Activated B cell treated with CpG ODN at 0.5 μM for 24 hours (primary cell): ENCODE measurements around the gene NANOGP8. TPM values are rescaled to one million over a fixed set of nuclear protein-coding genes. Genes with fewer than 3 reads are reported as not detected.

Experiments
- ATAC-seq: fragments of 200-7000 bp; cut with Tn5 transposase; one replicate; pipeline ENCODE4 v1.10.0; 2021; ENCODE audit warnings: low read depth, mild to moderate bottlenecking, moderate library complexity
- CTCF ChIA-PET: fragments of 350-600 bp; sonication (Branson Sonifier 250); formaldehyde crosslinking; loops from one replicate; lab custom pipeline; 2021; ENCODE audit warnings: antibody characterized with exemption; lab: Charles Lee
- POLR2A ChIA-PET: fragments of 350-600 bp; sonication (Branson Sonifier 250); formaldehyde crosslinking; loops from one replicate; lab custom pipeline; 2021; ENCODE audit warnings: antibody characterized with exemption; lab: Charles Lee
- DNase-seq: peaks from one replicate; pipeline ENCODE4 v3.0.0; 2022
- H3K27ac Mint-ChIP-seq: one replicate; pipeline ENCODE4 v1.8.0; 2020; ENCODE audit warnings: mixed read lengths
- H3K27me3 Mint-ChIP-seq: one replicate; pipeline ENCODE4 v1.8.0; 2021; ENCODE audit warnings: mixed read lengths
- H3K36me3 Mint-ChIP-seq: one replicate; pipeline ENCODE4 v1.8.0; 2021; ENCODE audit warnings: low read depth, mixed read lengths
- H3K4me1 Mint-ChIP-seq: one replicate; pipeline ENCODE4 v1.8.0; 2021; ENCODE audit warnings: mixed read lengths
- H3K4me3 Mint-ChIP-seq: one replicate; pipeline ENCODE4 v1.8.0; 2020; ENCODE audit warnings: mild to moderate bottlenecking, mixed read lengths
- H3K9me3 Mint-ChIP-seq: one replicate; pipeline ENCODE4 v1.8.0; 2020; ENCODE audit warnings: mixed read lengths
- intact Hi-C: fragments of 100-400 bp; cut with micrococcal nuclease; formaldehyde crosslinking; loops from one replicate; pipeline ENCODE4 v1.15.1; 2024
- total RNA-seq: library from RNA; stranded (reverse); gene quantifications from 2 replicates; pipeline ENCODE4 v1.2.3, GENCODE V29; 2022
- TF ChIP-seq, protein P1 (sequence below): fragments of 200-600 bp; IDR thresholded peaks from one replicate; pipeline ENCODE4 v1.8.0; 2022; ENCODE audit warnings: antibody characterized with exemption, mild to moderate bottlenecking

The NANOGP8 gene
- total RNA-seq, 1 donor from 2014 or later: 0.47 TPM

DNA sequence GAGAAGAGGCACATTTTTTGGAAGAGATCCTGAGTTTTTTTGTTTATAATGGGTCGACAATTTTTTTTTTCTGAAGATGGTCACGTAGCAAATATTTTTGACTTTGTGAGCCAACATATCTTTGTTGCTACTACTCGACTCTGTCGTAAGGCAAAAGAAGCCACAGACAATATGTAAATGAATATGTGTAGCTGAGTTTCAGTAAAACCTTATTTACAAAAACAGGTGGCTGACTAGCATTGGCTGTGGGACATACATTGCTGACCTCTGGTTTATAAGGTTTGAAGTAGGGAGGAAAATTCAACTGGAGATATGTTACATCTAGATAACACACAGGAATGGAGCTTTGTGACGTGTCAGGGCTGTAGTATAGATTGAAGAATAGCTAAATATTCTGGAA lies 22.5 kb upstream of the NANOGP8 start:
- Mint-ChIP-seq H3K4me1 (no peaks in the 10 kb centered on the region), H3K9me3 (no peaks in the 10 kb centered on the region), H3K36me3 (no peaks in the 10 kb centered on the region), H3K4me3 (no peak overlapping the region), H3K27me3 (no peaks in the 10 kb centered on the region), H3K27ac (no peak overlapping the region)
- DNase-seq (no peak), ATAC-seq (no peak)
- TF ChIP-seq, protein P1, sequence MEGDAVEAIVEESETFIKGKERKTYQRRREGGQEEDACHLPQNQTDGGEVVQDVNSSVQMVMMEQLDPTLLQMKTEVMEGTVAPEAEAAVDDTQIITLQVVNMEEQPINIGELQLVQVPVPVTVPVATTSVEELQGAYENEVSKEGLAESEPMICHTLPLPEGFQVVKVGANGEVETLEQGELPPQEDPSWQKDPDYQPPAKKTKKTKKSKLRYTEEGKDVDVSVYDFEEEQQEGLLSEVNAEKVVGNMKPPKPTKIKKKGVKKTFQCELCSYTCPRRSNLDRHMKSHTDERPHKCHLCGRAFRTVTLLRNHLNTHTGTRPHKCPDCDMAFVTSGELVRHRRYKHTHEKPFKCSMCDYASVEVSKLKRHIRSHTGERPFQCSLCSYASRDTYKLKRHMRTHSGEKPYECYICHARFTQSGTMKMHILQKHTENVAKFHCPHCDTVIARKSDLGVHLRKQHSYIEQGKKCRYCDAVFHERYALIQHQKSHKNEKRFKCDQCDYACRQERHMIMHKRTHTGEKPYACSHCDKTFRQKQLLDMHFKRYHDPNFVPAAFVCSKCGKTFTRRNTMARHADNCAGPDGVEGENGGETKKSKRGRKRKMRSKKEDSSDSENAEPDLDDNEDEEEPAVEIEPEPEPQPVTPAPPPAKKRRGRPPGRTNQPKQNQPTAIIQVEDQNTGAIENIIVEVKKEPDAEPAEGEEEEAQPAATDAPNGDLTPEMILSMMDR: no peak
- CTCF ChIA-PET: no interaction called here
- POLR2A ChIA-PET: no interaction called here
- intact Hi-C loops: no loop called here

DNA sequence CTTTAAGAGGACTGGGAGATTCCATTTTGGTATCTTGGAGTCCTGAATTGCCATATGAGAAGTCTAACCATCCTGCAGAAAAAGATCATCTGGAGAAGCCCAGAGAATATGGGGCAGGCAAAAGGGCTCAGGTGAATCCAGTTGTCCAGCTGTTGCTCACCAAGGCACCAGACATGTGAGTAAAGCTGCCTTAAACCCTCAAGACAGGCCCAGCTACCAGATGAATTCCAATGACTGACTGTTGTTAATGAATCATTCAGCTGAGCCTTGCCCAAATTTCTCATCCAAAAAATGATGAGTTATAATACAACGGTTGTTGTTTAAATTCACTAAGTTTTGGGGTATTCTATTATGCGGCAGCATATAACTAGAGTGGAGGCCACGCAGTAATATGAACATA lies 22.0 kb upstream of the NANOGP8 start:
- Mint-ChIP-seq H3K4me1 (no peaks in the 10 kb centered on the region), H3K36me3 (no peaks in the 10 kb centered on the region), H3K27ac (no peak overlapping the region), H3K27me3 (no peaks in the 10 kb centered on the region), H3K4me3 (no peak overlapping the region), H3K9me3 (no peaks in the 10 kb centered on the region)
- DNase-seq: no peak
- ATAC-seq: no peak
- ChIA-PET CTCF (no interaction called here), POLR2A (no interaction called here)
- TF ChIP-seq, protein P1: no peak
- intact Hi-C loops: no loop called here

DNA sequence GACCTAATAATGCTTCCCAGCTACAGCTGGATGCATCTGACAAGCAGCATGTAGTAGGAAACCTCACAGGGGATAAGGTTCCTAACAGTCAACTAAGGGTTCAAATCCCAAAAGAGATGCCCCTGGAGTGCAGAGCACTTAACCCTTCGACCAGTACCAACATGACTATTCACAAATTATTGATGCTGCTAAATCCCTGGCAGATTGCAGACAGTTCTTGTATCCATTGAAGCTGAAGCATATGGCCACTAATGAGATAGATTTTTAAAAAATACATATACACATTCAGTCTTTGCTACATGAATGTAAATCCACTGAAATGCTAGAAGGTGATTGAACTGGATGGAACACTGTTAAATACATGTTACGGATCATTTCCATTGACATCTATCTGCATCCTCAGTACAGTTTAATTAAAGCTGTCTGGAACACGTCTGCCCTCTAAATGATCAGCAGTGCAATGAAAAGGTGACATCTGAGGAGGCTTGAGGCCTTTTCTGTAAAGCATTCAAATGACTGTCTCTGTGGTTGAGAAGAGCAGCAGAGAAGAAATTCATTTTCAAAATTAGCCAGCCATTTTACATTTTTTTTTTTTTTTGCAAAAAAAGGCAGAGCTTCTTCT lies 19.5 kb upstream of the NANOGP8 start:
- H3K9me3 Mint-ChIP-seq: no peaks in the 10 kb centered on the region
- ATAC-seq (no peak), DNase-seq (no peak)
- no peaks in the 10 kb centered on the region for H3K4me1 Mint-ChIP-seq
- H3K27me3 Mint-ChIP-seq: no peaks in the 10 kb centered on the region
- intact Hi-C loops: no loop called here
- no peak overlapping the region for H3K4me3 Mint-ChIP-seq
- POLR2A ChIA-PET: no interaction called here
- H3K27ac Mint-ChIP-seq: no peak overlapping the region
- no peaks in the 10 kb centered on the region for H3K36me3 Mint-ChIP-seq
- TF ChIP-seq, protein P1: no peak
- CTCF ChIA-PET: no interaction called here

- POLR2A ChIA-PET: no interaction called here
- TF ChIP-seq, protein P1: no peak
- no peak for ATAC-seq
- intact Hi-C loops: no loop called here
- no peaks in the 10 kb centered on the region for H3K36me3 Mint-ChIP-seq
- DNase-seq: no peak
- no peaks in the 10 kb centered on the region for H3K4me1 Mint-ChIP-seq
- no peak overlapping the region for H3K4me3 Mint-ChIP-seq
- H3K27me3 Mint-ChIP-seq: no peaks in the 10 kb centered on the region
- no peak overlapping the region for H3K27ac Mint-ChIP-seq
- H3K9me3 Mint-ChIP-seq: no peaks in the 10 kb centered on the region
- CTCF ChIA-PET: no interaction called here
Observed at GRCh38 chr15:35102186-35102585, 17.1 kb upstream of the NANOGP8 start.

GRCh38 chr15:35101335-35101734 lies 16.2 kb upstream of the NANOGP8 start:
- Mint-ChIP-seq H3K9me3 (no peaks in the 10 kb centered on the region), H3K4me1 (no peaks in the 10 kb centered on the region), H3K4me3 (no peak overlapping the region), H3K27me3 (no peaks in the 10 kb centered on the region), H3K36me3 (no peaks in the 10 kb centered on the region), H3K27ac (no peak overlapping the region)
- ChIA-PET CTCF (no interaction called here), POLR2A (no interaction called here)
- TF ChIP-seq, protein P1: no peak
- intact Hi-C loops: no loop called here
- DNase-seq (no peak), ATAC-seq (no peak)
